GM18520 (cell line): ENCODE results near the gene GRIN2D.
A peak's percentile ranks its signal among the peaks of the same experiment; 100 is the strongest.

Experiments used
- ATAC-seq: cut with Tn5 transposase; IDR thresholded peaks from one replicate; pipeline ENCODE4 v1.9.1; 2021; ENCODE audit not compliant: unreplicated experiment

Gene GRIN2D

DNA sequence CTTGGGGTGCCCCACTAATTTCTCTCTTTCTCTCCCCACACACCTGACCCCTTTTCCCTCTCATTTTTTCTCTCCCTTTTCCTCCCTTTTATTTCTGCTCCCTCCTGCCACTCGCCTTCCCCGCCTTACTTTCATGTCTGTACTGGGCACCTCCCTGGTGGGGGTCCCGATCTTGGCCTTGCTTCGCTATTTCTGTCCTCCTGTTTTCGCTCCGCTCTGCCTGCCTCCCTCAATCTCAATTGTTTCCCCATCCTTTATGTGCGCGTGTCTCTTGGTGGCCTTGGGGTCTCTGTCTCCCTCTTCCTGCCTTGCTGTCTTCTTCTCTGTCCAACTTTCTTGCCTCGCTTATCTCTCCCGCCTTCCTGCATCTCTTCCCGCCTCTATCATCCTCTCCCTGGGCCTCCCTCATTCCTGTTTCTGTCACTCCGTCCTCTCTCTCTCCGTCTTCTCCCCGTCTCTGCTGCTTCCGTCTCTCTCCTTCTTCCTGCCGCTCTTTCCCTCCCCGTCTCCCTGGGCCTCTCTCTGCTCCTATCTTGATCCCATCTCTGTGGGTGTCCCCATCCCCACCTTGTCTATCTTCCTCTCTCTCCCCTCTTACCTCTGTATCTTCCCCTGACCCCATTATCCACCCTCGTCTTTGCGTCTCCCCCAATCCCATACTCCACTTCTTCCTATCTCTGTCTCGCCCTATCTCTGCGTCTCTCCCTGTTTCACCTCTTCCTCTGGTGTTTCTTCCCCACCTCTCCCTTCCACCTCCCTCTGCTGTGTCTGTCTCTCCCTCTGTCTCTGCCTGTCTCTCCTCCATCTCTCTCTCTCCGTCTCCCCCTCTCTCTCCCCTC is 4.0 kb downstream of the GRIN2D start:
- no peak for ATAC-seq

DNA sequence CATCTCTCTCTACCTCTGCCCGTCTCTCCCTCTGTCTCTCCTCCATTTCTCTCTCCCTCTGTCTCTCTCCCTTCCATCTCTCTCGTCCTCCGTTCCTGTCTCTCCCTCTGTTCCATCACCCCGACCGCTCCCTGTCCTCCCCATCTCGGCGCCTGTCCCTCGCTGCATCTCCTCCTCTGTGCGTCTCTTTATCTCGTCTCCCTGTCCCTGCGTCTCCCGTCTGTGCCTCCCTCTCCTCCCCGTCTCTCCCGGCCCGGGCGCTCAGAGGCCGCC is 4.6 kb downstream of the GRIN2D start:
- no peak for ATAC-seq

DNA sequence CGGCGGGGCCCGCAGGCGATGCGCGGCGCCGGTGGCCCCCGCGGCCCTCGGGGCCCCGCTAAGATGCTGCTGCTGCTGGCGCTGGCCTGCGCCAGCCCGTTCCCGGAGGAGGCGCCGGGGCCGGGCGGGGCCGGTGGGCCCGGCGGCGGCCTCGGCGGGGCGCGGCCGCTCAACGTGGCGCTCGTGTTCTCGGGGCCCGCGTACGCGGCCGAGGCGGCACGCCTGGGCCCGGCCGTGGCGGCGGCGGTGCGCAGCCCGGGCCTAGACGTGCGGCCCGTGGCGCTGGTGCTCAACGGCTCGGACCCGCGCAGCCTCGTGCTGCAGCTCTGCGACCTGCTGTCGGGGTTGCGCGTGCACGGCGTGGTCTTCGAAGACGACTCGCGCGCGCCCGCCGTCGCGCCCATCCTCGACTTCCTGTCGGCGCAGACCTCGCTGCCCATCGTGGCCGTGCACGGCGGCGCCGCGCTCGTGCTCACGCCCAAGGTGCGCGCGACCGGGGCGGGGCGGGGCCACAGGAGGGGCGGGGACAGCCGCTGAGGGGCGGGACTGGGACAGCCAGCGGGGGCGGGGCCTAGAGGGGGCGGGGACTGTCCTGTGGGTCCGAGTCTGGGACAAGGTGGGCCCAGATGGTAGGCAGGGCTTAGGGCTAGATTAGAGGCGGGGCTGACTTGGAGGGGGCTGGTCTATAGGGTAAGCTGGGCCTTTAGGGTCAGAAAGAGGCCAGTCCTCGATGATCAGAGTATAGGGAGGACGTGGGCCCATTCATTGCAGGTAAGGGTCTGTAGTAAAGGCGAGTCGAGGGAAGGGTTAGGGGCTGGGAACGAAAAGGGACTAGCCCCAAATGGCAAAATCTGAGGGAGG is 5.1 kb downstream of the GRIN2D start:
- no peak for ATAC-seq

DNA sequence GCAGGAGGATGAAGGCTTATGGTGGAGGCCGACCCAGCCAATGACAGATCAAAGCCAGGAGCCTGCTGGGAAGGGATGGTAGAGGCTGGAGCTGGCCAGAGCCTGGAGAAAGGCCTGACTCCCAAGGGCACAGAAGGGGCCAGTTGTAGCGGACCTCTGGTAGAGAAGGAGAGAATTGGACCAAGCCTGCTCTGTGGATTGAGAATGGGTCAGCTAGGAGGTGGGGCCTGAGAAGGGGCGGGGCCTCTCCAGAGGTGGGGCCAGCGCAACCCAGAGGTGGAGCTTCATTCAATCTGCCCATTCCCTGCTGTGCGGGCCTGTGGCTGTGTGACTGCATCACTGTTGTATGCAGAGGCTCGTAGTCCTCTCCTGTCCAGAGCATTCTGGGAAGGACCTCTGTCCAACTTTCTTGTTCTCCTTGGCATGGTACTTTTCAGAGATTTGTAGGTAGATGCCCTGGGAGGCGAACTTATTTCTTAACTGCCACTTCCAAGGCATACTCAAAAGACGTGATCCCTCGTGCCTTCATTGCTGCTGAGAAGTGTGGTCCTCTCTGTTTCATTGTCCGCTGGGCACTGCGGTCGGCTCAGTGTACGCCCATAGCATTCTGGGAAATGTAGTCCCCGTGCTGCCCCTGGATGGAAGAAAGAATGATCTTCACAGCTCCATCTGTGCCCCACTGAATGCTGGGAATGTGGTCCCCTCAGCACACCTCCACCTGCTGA is 6.7 kb downstream of the GRIN2D start:
- ATAC-seq: no peak

DNA sequence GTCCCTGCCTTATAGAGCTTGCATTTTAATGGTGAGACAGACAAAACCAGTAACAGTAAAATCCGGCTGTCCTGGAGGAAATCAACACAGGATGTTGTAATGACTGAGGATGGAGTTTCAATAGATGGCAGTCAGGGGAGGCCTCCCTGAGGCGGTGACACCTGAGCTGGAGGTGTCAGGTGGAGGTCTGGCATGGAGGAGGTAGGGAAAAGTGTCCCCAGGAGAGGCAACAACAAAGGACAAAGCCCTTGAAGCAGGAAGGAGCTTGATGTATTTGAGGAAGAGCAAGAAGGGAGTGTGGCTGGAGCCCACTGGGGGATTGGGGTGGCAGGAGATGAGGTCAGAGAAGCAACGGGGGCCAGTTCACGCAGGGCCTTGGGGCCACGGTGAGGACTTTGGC is 7.8 kb downstream of the GRIN2D start:
- no peak for ATAC-seq

DNA sequence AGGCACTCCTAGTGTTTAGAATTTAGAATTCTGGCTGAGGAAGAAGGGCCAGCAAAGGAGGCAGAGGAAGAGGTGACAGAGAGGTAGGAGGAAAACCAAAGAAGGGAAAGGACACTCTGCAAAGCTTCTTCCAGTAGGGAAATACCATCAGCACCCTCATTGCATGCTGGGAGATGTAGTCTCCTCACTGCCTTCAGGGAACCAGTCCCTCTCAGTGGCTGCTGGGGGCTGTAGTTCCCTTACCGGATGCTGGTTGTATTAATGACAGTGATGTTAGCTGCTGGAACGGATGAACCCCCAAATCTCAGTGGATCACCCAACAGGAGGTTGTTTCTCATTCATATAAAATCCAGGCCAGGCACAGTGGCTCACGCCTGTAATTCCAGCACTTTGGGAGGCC is 10.1 kb downstream of the GRIN2D start:
- ATAC-seq: no peak

DNA sequence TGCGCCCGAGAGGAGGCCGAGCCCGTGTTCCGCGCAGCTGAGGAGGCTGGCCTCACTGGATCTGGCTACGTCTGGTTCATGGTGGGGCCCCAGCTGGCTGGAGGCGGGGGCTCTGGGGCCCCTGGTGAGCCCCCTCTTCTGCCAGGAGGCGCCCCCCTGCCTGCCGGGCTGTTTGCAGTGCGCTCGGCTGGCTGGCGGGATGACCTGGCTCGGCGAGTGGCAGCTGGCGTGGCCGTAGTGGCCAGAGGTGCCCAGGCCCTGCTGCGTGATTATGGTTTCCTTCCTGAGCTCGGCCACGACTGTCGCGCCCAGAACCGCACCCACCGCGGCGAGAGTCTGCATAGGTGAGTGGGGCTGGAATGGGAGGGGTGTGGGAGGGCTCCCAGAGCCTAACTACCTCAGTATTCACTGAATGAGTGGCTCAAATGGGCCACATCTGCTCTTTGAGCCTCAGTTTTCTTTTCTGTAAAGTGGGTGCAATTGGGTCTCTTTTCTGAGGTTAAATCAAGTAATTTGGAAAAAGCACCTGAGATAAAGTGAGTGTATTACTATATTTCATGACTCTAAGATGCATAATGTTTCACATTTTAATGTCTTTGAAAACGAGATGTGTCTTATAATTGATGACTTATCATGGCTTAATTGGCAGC is 11.7 kb downstream of the GRIN2D start:
- no peak for ATAC-seq

DNA sequence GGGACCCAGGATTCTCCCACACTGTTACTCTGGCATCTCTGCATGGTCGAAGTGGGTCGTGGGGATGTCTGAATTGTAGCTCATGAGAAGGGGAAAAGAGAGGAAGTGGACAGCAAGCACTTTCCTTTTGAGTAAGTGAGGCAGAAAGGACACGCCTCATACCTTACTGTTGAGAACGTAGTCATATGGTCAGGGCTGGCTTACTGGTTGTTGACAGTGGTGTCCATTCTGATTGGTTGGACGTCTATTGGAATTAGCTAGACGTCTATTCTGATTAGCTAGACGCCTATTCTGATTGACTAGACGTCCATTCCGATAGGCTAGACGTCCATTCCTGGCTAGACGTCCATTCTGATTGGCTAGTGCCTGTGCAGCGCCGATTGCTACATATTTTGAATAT is 12.4 kb downstream of the GRIN2D start:
- ATAC-seq: no peak

DNA sequence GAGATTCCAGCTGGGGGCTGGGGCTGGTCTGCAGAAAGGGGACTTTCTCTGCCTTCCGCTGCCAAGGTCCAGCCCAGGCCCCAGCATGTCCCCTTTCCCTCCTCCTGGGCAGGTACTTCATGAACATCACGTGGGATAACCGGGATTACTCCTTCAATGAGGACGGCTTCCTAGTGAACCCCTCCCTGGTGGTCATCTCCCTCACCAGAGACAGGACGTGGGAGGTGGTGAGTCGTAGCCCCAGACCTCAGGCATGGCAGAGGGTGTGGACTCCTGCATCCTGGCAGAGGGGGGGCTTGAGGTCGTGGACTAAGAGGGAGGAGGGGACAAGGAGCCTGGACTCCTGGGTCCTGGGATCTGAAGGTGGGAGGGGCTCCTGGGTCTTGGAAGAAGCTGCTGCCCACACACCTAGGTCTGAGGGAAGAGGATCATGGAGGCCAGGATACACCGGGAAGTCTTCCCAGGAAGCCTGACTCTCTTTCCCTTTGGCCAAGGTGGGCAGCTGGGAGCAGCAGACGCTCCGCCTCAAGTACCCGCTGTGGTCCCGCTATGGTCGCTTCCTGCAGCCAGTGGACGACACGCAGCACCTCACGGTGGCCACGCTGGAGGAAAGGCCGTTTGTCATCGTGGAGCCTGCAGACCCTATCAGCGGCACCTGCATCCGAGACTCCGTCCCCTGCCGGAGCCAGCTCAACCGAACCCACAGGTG is 20.6 kb downstream of the GRIN2D start:
- ATAC-seq: no peak

DNA sequence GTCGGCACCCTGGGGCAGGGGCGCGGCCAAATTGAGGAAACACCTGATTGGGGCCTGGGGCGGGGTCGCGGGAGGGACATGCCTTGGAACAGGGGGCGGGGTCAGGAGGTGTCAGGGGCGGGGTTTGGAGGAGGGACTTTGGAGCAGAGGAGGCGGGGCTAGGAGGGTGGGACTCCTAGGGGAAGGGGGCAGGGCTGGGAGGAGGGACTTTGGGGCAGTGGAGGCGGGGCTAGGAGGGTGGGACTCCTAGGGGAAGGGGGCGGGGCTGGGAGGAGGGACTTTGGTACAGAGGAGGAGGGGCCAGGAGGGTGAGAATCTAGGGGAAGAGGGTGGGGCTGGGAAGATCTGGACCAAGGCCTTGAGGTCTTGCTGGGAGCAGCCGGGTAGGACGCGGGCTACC is 21.9 kb downstream of the GRIN2D start:
- ATAC-seq: no peak

DNA sequence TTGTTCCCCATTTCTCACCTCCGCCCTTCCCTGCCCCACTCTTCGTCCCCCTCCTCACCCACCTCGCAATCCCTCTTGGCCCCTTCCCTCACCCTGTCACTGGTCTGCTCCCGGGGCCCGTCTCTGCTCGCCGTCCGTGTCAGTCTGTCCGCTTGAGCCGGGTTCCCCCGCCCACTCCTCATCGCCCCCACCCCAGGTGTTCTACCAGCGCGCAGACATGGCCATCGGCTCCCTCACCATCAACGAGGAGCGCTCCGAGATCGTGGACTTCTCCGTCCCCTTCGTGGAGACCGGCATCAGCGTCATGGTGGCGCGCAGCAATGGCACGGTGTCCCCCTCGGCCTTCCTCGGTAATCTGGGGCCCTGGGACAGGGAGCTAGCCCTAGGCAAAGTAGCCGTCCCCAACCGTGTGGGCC is 22.3 kb downstream of the GRIN2D start:
- no peak for ATAC-seq

DNA sequence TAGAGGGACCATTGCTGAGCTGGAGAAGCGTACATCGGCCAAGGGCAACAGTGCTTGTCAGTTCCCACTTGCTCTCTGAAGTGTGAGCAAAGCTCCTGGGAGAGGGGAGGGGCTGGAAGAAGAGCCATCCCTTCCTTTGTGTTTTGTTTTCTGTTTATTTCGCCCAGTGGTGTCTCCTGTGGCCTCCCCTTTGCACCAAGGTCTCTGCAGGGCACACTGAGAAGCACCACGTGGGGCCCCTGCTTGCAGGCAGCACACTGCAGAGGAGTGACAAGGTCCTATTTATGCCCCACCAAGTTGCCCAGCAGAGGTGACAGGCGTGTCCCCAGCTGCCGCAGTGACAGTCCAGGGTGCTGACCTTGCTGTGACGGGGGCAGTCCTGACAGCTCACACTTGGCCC is 24.0 kb downstream of the GRIN2D start:
- no peak for ATAC-seq

DNA sequence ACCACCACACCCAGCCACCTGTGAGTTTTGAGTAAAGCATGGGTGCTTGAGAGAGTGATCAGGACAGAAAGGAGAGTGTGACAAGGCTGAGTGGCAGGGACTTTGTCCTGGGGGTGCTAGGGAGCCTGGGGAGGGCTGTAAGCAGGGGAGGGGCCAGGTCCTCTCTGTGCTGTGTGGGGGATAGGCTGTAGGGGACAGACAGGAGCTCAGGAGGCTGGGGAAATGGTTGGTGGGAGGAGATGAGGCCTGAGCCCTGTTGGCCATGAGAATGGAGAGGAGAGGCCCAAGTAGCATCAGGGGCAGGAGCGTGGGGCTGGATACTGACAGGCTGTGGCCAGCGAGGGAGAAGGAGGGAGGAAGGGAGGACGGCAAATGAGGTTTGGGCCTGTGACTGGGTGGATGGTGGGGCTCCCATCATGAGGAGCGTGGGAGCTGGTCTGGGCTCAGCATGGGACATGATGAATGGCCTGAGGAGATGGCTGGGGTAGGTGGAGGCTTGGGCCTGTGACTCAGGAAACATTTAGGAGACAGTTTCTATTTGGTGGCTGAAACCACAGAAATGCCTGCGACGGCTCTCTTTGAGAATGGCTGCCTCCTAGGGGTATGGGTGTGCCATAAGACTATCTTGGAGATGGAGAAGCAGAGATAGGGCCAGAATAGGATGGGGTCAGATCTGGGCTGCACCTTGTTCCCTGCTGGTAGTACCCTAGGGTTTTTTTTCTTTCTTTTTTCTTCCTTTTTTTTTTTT is 25.0 kb downstream of the GRIN2D start:
- no peak for ATAC-seq

DNA sequence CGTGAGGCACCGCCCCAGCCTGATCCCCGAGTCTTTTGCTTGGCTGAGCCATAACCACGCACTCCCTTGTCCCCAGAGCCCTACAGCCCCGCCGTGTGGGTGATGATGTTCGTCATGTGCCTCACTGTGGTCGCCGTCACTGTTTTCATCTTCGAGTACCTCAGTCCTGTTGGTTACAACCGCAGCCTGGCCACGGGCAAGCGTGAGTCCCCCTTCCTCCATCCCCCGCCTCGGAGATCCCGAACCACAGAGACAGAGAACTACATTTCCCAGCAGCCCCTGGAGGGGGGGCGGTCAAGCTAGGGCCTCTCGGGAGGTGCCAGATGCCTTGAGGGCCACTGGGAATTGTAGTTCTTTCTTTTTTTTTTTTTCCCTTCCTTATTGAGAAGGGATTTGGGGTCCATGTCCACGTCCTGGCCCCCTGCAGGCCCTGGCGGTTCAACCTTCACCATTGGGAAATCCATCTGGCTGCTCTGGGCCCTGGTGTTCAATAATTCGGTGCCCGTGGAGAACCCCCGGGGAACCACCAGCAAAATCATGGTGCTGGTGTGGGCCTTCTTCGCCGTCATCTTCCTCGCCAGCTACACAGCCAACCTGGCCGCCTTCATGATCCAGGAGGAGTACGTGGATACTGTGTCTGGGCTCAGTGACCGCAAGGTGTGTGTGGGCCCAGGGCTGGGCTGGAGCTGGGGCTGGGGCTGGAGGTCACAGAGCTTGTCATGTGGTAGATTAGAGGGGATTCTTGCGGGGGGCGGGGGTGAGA is 25.9 kb downstream of the GRIN2D start:
- peak; percentile 43 for ATAC-seq

DNA sequence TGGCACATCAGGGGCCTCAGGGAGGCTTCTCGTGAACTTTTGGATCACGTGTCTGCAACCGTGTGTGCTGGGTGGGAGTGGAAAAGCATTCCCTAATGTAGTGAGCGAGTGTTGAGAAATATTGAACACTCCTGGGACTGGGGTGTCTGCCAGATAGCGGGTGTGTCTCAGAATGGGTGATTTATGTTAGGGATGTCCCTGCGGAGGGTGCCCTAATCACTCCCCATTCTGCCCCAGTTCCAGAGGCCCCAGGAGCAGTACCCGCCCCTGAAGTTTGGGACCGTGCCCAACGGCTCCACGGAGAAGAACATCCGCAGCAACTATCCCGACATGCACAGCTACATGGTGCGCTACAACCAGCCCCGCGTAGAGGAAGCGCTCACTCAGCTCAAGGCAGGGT is 28.1 kb downstream of the GRIN2D start:
- ATAC-seq: no peak

DNA sequence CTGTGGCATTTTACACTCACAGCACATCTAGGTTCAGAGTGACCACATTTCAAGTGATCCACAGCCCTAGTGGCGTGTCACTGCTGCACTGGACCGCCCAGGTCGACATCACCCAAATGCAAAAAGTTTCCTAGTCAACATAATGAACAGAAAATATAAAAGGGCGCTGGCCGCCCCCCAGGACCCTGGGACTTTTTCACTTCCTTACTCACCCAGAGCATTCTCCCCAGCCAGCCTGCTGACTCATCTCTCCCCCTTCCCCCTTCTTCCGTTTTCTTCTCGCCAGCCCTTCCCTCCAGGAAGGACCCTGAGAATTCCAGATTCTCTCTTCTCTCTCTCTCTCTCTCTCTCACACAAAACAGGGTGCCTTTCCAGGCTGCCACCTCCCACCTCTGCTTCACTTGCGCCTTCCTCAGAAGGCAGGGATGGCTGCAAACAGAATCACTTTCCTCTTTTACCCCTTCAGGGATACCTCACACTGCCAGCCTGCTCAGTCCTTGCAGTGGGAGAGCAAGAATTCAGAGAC is 31.3 kb downstream of the GRIN2D start:
- no peak for ATAC-seq

DNA sequence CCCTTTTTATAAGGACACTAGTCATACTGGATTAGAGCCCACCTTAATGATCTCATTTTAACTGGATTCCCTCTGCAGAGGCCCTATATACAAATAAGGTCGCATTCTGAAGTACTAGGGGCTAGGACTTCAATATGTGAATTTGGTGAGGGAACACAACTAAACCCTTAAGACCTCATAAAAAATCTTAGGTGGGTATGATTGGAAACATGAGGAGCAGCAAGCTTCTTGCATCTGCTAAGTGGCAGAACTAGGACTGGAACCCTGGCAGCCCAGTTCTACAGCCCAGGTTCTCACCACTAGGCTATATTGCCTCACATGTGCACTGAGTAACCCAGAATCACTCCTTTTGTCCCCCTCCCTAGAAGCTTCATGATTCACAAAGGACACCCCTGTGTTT is 35.2 kb downstream of the GRIN2D start:
- ATAC-seq: no peak

DNA sequence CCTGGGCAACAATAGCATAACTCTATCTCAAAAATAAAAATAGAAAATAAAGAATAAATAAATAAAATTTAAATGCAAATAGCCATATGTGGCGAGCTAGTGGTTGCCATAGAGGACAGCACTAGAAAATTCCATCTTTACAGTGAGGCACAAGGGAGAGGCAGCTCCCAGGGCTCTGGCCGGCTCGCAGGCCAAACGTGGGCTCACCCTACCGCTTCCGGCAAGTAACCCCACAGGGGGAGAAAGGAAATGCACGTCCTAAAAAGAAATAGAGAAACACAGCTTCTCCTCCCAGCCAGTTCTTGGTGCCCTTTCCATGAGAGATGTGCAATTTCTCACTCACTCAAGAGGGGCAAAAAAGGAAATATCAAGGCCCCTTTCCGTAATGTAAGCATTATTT is 39.9 kb downstream of the GRIN2D start:
- ATAC-seq: no peak

DNA sequence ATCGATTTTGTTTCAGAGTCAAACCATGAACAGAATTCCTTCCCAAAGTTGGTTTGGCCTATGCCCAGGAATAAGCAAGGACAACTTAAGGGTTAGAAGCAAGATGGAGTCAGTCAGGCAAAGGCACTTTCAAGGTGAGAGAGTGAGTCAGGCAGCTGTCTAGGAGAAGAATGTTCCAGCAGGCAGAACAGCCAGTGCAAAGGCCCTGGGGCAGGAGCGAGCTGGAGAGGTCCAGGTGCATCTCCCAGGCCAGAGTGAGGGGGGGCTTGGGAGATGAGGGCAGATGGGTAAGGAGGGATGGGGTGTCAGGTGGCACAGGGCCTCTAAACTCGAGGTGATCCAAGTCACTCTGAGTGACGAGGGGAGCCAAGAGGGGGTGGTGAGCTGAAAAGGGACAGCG is 43.1 kb downstream of the GRIN2D start:
- ATAC-seq: no peak
